Mucosa of stomach (tissue), 1 donor: ENCODE measurements around the gene SLC30A2.

ENCODE experiments used
- H3K27me3 ChIP-seq: one replicate; pipeline ENCODE4 v1.7.0; 2013; ENCODE audit warnings: mild to moderate bottlenecking, low read length; ENCODE audit not compliant: control insufficient read depth, insufficient read depth
- H3K36me3 ChIP-seq: one replicate; pipeline ENCODE4 v1.7.0; 2013; ENCODE audit warnings: low read length; ENCODE audit not compliant: control insufficient read depth, insufficient read depth
- H3K4me1 ChIP-seq: one replicate; pipeline ENCODE4 v1.7.0; 2013; ENCODE audit warnings: mild to moderate bottlenecking, low read length; ENCODE audit not compliant: control insufficient read depth, insufficient read depth
- H3K4me3 ChIP-seq: one replicate; pipeline ENCODE4 v1.7.0; 2013; ENCODE audit warnings: low read length
- H3K9ac ChIP-seq: one replicate; pipeline ENCODE4 v1.7.0; 2013; ENCODE audit warnings: mild to moderate bottlenecking, low read length, moderate library complexity
- H3K9me3 ChIP-seq: one replicate; pipeline ENCODE4 v1.7.0; 2013; ENCODE audit warnings: mild to moderate bottlenecking, low read length, moderate library complexity; ENCODE audit not compliant: control insufficient read depth
- donor health status: Pancreatic carcinoma.

Gene SLC30A2

GRCh38 chr1:26047278-26047874 is 1.5 kb upstream of the SLC30A2 start:
- Histone ChIP-seq H3K36me3 (no peaks in the 10 kb centered on the region), H3K27me3 (peaks cover 68% of the 10 kb centered on the region), H3K4me1 (peaks cover 5% of the 10 kb centered on the region), H3K9ac (no peak overlapping the region), H3K4me3 (no peak overlapping the region), H3K9me3 (no peaks in the 10 kb centered on the region)

- Histone ChIP-seq H3K4me1 (peaks cover 5% of the 10 kb centered on the region), H3K9ac (no peak overlapping the region), H3K27me3 (peaks cover 76% of the 10 kb centered on the region), H3K9me3 (no peaks in the 10 kb centered on the region), H3K4me3 (no peak overlapping the region), H3K36me3 (no peaks in the 10 kb centered on the region)
Observed at GRCh38 chr1:26046246-26047095, 553 bp upstream of the SLC30A2 start.

GRCh38 chr1:26044971-26045721 is 772 bp downstream of the SLC30A2 start:
- Histone ChIP-seq H3K9ac (no peak overlapping the region), H3K27me3 (peaks cover 77% of the 10 kb centered on the region), H3K4me3 (no peak overlapping the region), H3K4me1 (peaks cover 5% of the 10 kb centered on the region), H3K36me3 (no peaks in the 10 kb centered on the region), H3K9me3 (no peaks in the 10 kb centered on the region)

GRCh38 chr1:26044414-26044813 is 1.5 kb downstream of the SLC30A2 start:
- H3K27me3 ChIP-seq = peaks cover 71% of the 10 kb centered on the region
- no peaks in the 10 kb centered on the region for H3K36me3 ChIP-seq
- H3K4me1 ChIP-seq = peaks cover 5% of the 10 kb centered on the region

GRCh38 chr1:26043765-26044164 is 2.2 kb downstream of the SLC30A2 start:
- Histone ChIP-seq H3K4me1 (peaks cover 5% of the 10 kb centered on the region), H3K9ac (no peak overlapping the region), H3K27me3 (peaks cover 67% of the 10 kb centered on the region), H3K9me3 (no peaks in the 10 kb centered on the region), H3K36me3 (no peaks in the 10 kb centered on the region), H3K4me3 (no peak overlapping the region)

More at GRCh38 chr1:26044414-26044813, 1.5 kb downstream of the SLC30A2 start:
- H3K9me3 ChIP-seq = no peaks in the 10 kb centered on the region
- H3K4me3 ChIP-seq = no peak overlapping the region
- no peak overlapping the region for H3K9ac ChIP-seq

- Histone ChIP-seq H3K4me3 (no peak overlapping the region), H3K36me3 (no peaks in the 10 kb centered on the region), H3K27me3 (peaks cover 54% of the 10 kb centered on the region), H3K9me3 (no peaks in the 10 kb centered on the region), H3K9ac (no peak overlapping the region), H3K4me1 (peaks cover 5% of the 10 kb centered on the region)
Observed at GRCh38 chr1:26041978-26042377, 3.9 kb downstream of the SLC30A2 start.

GRCh38 chr1:26041401-26041800 is 4.5 kb downstream of the SLC30A2 start:
- Histone ChIP-seq H3K27me3 (peaks cover 54% of the 10 kb centered on the region), H3K9ac (no peak overlapping the region), H3K4me3 (no peak overlapping the region), H3K4me1 (peaks cover 4% of the 10 kb centered on the region), H3K36me3 (no peaks in the 10 kb centered on the region), H3K9me3 (no peaks in the 10 kb centered on the region)

GRCh38 chr1:26038904-26039303 is 7.0 kb downstream of the SLC30A2 start:
- H3K4me3 ChIP-seq = no peak overlapping the region
- H3K9ac ChIP-seq = no peak overlapping the region
- H3K9me3 ChIP-seq = no peaks in the 10 kb centered on the region
- no peaks in the 10 kb centered on the region for H3K36me3 ChIP-seq
- H3K27me3 ChIP-seq = peaks cover 43% of the 10 kb centered on the region
- peaks cover 13% of the 10 kb centered on the region for H3K4me1 ChIP-seq

- Histone ChIP-seq H3K9ac (no peak overlapping the region), H3K4me1 (peaks cover 13% of the 10 kb centered on the region), H3K36me3 (no peaks in the 10 kb centered on the region), H3K27me3 (peaks cover 38% of the 10 kb centered on the region), H3K9me3 (no peaks in the 10 kb centered on the region), H3K4me3 (no peak overlapping the region)
Observed at GRCh38 chr1:26038477-26038876, 7.4 kb downstream of the SLC30A2 start.

GRCh38 chr1:26037904-26038303 is 8.0 kb downstream of the SLC30A2 start:
- Histone ChIP-seq H3K4me1 (peaks cover 13% of the 10 kb centered on the region), H3K36me3 (no peaks in the 10 kb centered on the region), H3K27me3 (peaks cover 40% of the 10 kb centered on the region), H3K9ac (no peak overlapping the region), H3K4me3 (no peak overlapping the region), H3K9me3 (no peaks in the 10 kb centered on the region)

GRCh38 chr1:26036756-26037281 is 9.1 kb downstream of the SLC30A2 start:
- Histone ChIP-seq H3K4me1 (peaks cover 13% of the 10 kb centered on the region), H3K36me3 (no peaks in the 10 kb centered on the region), H3K9ac (no peak overlapping the region), H3K4me3 (no peak overlapping the region), H3K9me3 (no peaks in the 10 kb centered on the region), H3K27me3 (peaks cover 36% of the 10 kb centered on the region)
